Large intestine (tissue), 3 donors: Measurements from ENCODE around the gene YBX1. TPM values are rescaled to one million over a fixed set of nuclear protein-coding genes. Genes with fewer than 3 reads are reported as not detected.
A peak's percentile ranks its signal among the peaks of the same experiment; 100 is the strongest.

Experiments
- DNase-seq, 2 donors: peaks; one replicate each; pipeline versions ENCODE4 v3.0.0 to v3.0.0-alpha.2; 2013
- H3K27ac ChIP-seq: one replicate; pipeline ENCODE4 v1.5.1; 2013; ENCODE audit warnings: low read length
- H3K27me3 ChIP-seq: 2 replicates; pipeline ENCODE4 v1.6.1; 2013; ENCODE audit warnings: low read length; ENCODE audit not compliant: control insufficient read depth, insufficient read depth
- H3K36me3 ChIP-seq: 2 replicates; pipeline ENCODE4 v1.6.1; 2013; ENCODE audit warnings: low read length; ENCODE audit not compliant: control insufficient read depth, insufficient read depth
- H3K4me1 ChIP-seq: one replicate; pipeline ENCODE4 v1.6.1; 2013; ENCODE audit warnings: low read length; ENCODE audit not compliant: control insufficient read depth, insufficient read depth
- H3K4me3 ChIP-seq: one replicate; pipeline ENCODE4 v1.5.1; 2013; ENCODE audit warnings: low read length
- H3K9me3 ChIP-seq: one replicate; pipeline ENCODE4 v1.6.1; 2013; ENCODE audit warnings: mild to moderate bottlenecking, low read depth, low read length, moderate library complexity; ENCODE audit not compliant: control insufficient read depth
- WGBS: methylation state at CpG from one replicate; pipeline ENCODE4 v1.1.5; 2013; ENCODE audit warnings: low lambda C conversion rate; ENCODE audit not compliant: insufficient coverage; 5-methylcytosine and 5-hydroxymethylcytosine counted together
- polyA plus RNA-seq: library from polyadenylated mRNA; unstranded; fragments of 120-200 nt; gene quantifications from one replicate; pipeline ENCODE4 v1.2.1, GENCODE V29; 2013

The YBX1 gene
- polyA plus RNA-seq, 1 donor, result 563 TPM

DNA sequence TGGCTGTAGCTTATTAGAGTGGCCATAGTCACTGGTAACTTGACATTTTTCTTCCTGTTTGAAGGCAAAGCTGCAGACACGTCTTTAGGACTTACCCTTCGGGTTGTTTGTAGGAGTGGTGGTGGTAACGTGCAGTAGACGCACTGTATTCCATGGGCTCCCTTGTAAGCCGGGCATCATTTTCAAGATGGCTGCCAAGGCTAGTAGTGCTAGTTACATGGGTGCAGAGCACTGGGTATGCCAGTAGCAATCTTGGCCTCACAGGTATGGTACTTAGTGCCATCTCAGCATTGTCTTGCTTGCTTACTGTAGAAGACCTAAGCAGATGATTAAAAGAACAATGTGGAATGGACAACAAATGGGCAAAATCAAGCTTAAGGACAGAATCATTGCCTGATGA is 1.9 kb downstream of the YBX1 start:
- H3K4me3 ChIP-seq, result peak overlapping the region; percentile 73
- peaks cover 26% of the 10 kb centered on the region for H3K4me1 ChIP-seq
- peak overlapping the region; percentile 81 for H3K27ac ChIP-seq
- no CpG with 5 or more reads among the region's 5 CpGs for WGBS
- H3K27me3 ChIP-seq, result no peaks in the 10 kb centered on the region
- H3K36me3 ChIP-seq, result peaks cover 6% of the 10 kb centered on the region
- no peaks in the 10 kb centered on the region for H3K9me3 ChIP-seq
- peak in 1 of 2 donors; percentile 24 for DNase-seq

DNA sequence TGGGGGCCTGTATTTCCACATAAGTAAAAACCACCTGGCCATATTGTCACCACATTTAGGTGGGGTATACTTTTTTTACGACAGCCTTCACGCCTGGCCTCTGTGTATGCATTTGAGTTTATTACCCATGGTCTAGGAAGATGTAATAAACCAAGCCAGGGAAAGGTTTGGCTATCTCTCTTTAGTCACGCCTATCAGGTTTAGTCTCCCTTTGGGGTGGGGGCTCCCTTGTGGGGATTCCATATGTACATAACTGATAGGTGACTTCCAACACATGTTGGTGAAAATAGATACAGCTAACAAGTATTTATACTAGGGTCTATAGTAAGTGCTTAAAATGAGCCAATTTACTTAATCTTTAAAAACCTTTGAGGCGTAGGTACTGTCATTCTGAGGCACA is 4.2 kb downstream of the YBX1 start:
- no peaks in the 10 kb centered on the region for H3K27me3 ChIP-seq
- no peak overlapping the region for H3K4me3 ChIP-seq
- H3K36me3 ChIP-seq, result peaks cover 6% of the 10 kb centered on the region
- H3K27ac ChIP-seq, result no peak overlapping the region
- H3K9me3 ChIP-seq, result no peaks in the 10 kb centered on the region
- no CpG with 5 or more reads among the region's 4 CpGs for WGBS
- peaks cover 43% of the 10 kb centered on the region for H3K4me1 ChIP-seq
- DNase-seq, result peak in 1 of 2 donors; percentile 32

DNA sequence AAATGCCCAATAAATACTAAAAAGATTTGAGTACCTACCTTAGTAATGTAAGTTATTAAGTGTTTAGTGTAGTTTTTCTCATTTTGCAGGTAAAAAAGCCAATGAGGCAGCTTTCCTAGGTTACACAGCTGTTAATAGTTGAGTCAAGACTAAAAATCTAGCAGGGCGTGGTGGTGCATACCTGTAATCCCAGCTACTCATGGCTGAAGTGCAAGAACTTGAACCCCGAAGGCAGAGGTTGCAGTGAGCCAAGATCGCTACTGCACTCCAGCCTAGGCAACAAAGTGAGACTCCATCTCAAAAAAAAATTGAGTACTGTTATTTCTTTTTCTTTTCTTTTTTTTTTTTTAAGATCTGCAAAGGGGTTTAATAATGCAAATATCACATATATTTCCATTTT is 7.7 kb downstream of the YBX1 start:
- Histone ChIP-seq H3K36me3 (peaks cover 4% of the 10 kb centered on the region), H3K4me3 (no peak overlapping the region), H3K9me3 (no peaks in the 10 kb centered on the region), H3K27ac (peak overlapping the region; percentile 92), H3K27me3 (no peaks in the 10 kb centered on the region), H3K4me1 (peaks cover 65% of the 10 kb centered on the region)
- no peak for DNase-seq
- WGBS, result no CpG with 5 or more reads among the region's 3 CpGs

DNA sequence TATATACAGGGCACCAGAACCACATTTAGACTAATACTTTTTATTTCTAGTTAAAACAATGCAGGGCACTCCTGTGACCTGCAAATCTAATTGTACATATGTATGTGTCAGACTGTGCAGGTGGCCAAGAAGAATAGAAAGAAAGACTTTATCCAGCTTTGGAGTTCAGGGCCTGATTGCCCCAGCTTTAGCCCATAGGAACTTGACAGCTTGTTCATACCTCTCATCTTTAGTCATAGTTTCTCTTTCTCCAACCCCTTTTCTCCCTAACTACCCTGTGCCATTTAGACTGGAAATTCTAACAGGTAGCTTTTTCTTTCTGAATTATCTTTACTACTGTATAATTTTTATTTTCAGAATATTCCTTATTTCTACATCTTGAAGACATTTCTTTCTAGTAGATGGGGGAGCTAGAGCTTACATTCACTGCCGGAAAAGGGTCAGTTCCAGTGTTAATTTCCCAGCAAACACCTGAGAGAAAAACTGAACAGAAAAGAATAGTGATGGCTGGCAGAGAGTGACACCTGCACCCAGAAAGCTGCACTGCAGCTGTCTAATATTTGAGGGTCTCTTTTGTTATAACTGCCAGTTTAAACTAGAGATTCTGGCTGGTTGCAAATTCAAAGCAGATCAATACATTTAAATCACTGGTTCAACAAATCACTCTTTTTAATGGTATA is 8.4 kb downstream of the YBX1 start:
- no CpG with 5 or more reads among the region's 1 CpG for WGBS
- peak overlapping the region; percentile 92 for H3K27ac ChIP-seq
- DNase-seq, result no peak
- H3K36me3 ChIP-seq, result peaks cover 11% of the 10 kb centered on the region
- H3K9me3 ChIP-seq, result no peaks in the 10 kb centered on the region
- peaks cover 68% of the 10 kb centered on the region for H3K4me1 ChIP-seq
- H3K4me3 ChIP-seq, result no peak overlapping the region
- H3K27me3 ChIP-seq, result no peaks in the 10 kb centered on the region

DNA sequence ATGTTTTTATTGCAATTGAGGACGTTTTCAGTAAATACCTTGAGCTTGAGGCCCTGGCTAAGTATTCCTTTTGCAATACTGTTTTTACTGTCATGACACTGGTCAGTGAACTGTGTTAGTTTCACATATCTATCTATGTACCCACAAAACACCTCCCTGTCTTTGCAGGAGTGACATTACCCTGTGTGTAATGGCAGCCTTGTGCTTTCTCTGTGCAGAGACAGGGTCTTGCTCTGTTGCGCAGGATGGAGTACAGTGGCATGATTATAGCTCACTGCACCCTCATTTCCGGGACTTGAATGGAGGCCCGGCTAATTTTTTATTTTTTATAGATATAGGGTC is 8.9 kb downstream of the YBX1 start:
- H3K9me3 ChIP-seq, result no peaks in the 10 kb centered on the region
- 57% methylated on average over 2 of the region's 4 CpGs for WGBS
- H3K36me3 ChIP-seq, result peaks cover 14% of the 10 kb centered on the region
- DNase-seq, result no peak
- H3K27ac ChIP-seq, result peak overlapping the region; percentile 92
- H3K4me1 ChIP-seq, result peaks cover 63% of the 10 kb centered on the region
- no peaks in the 10 kb centered on the region for H3K27me3 ChIP-seq
- no peak overlapping the region for H3K4me3 ChIP-seq

DNA sequence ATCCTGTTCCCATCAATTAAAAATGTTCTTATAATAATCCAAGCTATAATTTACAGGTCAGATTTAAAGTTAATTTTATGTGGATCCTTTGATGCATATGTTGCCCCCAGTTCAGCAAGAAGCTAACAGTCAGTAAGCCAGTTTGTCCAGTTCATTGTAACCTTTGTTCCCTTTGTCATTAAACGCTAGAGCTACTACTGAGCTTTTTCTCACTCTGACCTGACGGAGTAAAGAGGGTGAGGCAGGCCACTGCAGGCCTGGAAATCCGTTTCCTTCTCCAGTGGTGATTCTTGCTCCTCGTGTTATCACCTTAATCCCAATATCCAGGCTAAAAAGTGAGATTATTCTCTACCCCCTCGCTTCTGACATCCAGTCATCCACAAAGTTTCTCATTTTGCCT is 10.2 kb downstream of the YBX1 start:
- no peak overlapping the region for H3K4me3 ChIP-seq
- DNase-seq, result peak; percentile 87 to 93
- no peaks in the 10 kb centered on the region for H3K9me3 ChIP-seq
- peaks cover 57% of the 10 kb centered on the region for H3K4me1 ChIP-seq
- peaks cover 24% of the 10 kb centered on the region for H3K36me3 ChIP-seq
- peak overlapping the region; percentile 92 for H3K27ac ChIP-seq
- no peaks in the 10 kb centered on the region for H3K27me3 ChIP-seq
- no CpG with 5 or more reads among the region's 5 CpGs for WGBS

DNA sequence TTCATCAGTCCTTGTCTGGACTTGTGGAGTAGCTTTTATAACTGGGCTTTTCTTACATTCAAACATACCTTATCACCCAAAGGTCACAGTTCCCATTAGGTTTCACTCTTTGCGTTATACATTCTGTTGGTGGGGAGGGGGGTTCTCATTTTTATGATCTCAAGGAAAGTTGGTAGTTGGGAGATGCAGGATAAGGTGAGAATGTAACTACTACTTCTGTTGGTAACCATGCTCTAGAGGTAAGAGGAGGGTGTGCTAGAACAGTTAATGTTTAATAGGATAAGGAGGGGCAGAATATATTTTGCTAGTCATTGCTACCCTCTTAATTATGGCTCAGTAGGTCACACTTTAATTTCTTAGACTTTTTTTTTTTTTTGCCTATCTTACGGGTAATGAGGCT is 10.7 kb downstream of the YBX1 start:
- Histone ChIP-seq H3K36me3 (peaks cover 29% of the 10 kb centered on the region), H3K27ac (peak overlapping the region; percentile 92), H3K4me1 (peaks cover 55% of the 10 kb centered on the region), H3K9me3 (no peaks in the 10 kb centered on the region), H3K27me3 (no peaks in the 10 kb centered on the region), H3K4me3 (no peak overlapping the region)
- 0% methylated on average over 1 of the region's 2 CpGs for WGBS
- no peak for DNase-seq

DNA sequence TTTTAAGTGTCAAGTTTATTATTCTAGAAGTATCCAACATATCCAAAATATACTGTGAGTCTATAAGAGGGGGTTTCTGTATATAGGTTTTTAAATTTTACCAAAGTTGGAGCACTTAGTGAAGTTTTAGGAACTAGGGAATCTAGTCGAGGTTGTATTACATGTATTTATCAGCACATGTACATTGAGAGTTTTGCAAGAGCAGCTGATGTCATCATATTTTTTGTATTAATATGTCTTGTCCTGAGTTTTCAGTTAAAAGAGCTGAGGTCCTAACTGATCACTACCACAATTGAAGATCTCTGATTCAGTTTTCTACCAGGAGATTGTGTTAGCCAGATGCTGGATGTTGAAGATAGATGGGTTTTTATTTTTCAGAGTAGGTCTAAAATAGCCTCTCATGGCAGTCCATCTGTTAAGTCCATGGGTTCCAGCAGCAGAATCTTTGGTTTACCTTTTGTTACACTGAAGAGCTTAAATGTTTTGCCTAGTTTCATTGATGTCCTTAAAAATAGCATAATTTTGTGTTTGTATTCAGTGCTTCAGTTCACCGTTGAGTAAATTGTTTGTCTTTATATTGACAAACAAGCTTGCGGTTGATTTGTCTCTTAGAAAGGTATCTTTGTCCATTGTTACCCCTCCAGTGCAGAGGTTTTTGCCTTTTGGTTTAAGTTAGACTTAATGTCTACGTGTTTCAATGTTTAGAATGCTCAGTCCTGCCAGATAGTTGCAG is 16.0 kb downstream of the YBX1 start:
- peaks cover 66% of the 10 kb centered on the region for H3K36me3 ChIP-seq
- WGBS, result 100% methylated on average over 3 of the region's 4 CpGs

DNA sequence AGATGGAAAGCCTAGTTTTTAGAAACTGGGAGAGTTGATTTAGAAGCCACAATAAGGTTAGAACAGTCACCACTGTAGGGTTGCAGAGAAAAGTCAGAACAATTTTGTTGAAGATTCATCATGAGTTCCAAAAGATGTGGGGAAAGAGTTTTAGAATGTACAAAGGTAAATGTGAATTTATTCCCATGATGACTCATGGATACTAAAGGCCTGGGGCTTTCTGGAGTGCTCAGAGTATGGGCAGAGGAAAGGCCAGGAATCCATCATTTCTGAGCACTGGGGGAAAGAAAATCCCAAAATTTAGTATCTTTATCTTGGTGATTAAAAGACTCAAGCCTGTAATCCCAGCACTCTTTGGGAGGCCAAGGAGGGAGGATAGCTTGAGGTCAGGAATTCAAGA is 17.8 kb downstream of the YBX1 start:
- Histone ChIP-seq H3K9me3 (no peaks in the 10 kb centered on the region), H3K27me3 (no peaks in the 10 kb centered on the region), H3K4me1 (peaks cover 3% of the 10 kb centered on the region), H3K36me3 (peaks cover 79% of the 10 kb centered on the region), H3K4me3 (no peak overlapping the region), H3K27ac (no peak overlapping the region)
- no peak for DNase-seq

More for the DNA sequence above, 16.0 kb downstream of the YBX1 start:
- DNase-seq, result no peak
- H3K27ac ChIP-seq, result no peak overlapping the region
- peaks cover 19% of the 10 kb centered on the region for H3K4me1 ChIP-seq
- no peaks in the 10 kb centered on the region for H3K9me3 ChIP-seq
- H3K27me3 ChIP-seq, result no peaks in the 10 kb centered on the region
- no peak overlapping the region for H3K4me3 ChIP-seq

DNA sequence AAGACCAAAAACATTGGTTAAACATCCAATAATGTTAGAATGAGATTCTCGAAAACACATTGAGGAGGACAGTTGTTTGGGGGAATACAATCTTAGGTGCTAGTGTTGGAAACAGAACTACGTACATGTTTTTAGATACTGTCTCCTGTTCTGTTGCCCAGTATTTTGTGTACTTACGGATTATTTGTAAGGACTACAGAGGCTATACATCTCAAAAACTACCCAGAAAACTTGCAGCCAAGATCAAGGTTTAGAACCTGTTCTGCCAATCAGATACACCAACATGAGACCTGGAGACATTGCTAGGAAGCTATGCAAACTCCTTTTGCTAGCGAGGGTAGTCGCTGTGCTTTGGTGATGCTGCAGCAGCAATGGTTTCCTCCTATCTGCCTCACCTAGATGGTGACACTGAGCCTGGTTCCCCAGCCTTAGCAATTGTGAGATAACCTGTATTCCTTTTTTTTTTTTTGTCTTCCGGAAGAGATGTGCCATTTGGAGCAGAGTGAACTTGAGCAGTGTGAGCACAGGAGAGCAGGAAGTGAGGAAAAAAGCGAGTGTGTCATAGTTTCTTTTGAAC is 21.8 kb downstream of the YBX1 start:
- no peak overlapping the region for H3K4me3 ChIP-seq
- no peak overlapping the region for H3K27ac ChIP-seq
- WGBS, result 67% methylated on average over 2 of the region's 7 CpGs
- no peaks in the 10 kb centered on the region for H3K27me3 ChIP-seq
- no peak for DNase-seq
- peaks cover 4% of the 10 kb centered on the region for H3K9me3 ChIP-seq
- peaks cover 61% of the 10 kb centered on the region for H3K36me3 ChIP-seq
- no peaks in the 10 kb centered on the region for H3K4me1 ChIP-seq
